ENCODE results near the gene NEGR1. TPM values are rescaled to one million over a fixed set of nuclear protein-coding genes. Genes with fewer than 3 reads are reported as not detected.

Gene NEGR1
- 5.1 and 6.7 TPM in 2 replicates for total RNA-seq (2014; rRNA removed; shearing (Covaris generic))

DNA sequence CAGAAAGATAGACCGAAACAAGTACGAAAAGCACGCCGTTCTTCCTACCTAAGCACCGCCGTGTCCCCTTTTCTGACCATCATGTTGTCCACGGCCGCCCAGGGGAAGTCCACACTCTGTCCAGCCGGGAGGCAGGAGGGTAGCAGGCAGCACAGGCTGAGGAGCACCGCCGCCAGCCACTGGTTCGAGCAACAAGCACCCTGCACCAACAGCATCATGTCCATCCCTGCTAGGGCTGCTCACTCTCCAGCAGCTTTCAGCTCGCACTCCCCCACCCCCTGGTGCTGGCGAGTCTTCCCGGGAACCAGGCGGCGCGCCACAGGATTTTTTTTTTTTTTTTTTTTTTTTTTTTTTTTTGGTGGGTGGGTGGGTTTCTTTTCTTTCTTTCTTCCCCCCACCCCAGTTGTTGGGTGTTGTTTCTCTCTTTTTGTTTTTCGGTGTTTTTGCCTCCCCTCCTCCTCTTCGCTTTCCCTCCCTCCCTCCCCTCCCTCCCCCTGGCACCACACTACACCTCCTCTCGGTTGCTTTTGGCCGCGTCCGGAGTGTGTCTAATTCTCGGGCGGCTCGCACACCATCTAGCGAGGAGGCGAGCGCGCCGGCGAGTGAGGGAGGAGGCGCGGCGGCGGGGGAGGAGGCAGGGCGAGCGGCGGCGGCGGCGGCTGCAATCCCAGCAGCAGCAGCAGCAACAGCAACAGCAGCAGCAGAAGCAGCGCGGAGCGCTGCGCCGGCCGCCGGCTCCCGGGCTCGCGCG is at the start of gene NEGR1:
Gene NEGR1, minus strand, starts transcription at position 269 of the 751 bp plus-strand sequence.

Small RNA genes within 50 kb of the gene (small RNA-seq; reads per million reads assigned to genes)
- gene AL358453.1 (not detected), gene AL359821.1 (not detected)

All from A375 (cell line).